ENCODE data around the gene MAGI3. TPM values are rescaled to one million over a fixed set of nuclear protein-coding genes. Genes with fewer than 3 reads are reported as not detected.

The MAGI3 gene
- total and polyA plus RNA-seq, 2 of the 13 experiments (the other 11 are each of a cell fraction or from before 2014, with no cell fraction given) = 4.0 to 11.8 TPM

DNA sequence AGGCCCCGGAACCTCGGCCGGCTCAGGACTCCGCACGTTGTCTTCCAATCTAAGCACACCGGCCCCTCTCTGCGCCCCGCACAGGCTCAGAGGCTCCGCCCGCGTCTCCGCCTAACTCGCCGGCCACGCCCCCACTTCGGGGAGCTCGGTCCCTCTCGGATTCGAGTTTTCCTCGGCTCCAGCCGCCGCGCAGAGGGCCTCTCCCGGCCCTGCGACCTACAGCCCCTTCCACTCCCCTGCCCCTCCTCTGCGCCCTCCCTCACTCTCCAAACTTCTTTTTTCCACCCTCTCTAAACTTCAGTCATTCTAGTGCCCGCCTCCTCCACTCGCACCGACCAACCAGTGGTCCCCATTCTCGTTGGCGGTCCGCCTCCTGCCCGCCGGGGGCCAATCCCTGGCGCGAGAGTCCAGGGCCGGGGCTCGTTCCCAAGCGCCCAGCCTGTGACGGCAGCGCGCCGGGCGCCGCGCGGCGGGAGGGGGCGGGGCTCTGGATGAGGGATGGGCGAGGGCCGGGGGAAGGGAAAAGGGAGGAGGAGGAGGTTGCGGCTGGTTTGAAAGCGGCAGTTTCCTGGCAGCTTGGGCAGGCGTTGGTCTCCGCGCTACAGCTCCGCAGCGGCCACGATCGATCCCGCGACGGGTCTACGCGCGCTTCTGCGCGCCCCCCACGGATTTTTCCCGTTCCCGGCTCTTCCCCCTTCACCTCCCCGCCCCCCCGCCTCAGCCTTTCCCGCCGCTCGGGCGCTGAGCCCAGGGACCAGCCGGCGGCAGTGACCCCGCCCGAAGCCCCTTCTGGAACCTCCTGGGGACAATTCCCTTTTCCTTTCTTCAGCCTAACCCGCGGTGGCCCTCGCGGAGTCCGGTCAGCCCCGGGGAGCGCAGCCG is at the start of gene MAGI3 (continued):
- TF ChIP-seq, protein P1, sequence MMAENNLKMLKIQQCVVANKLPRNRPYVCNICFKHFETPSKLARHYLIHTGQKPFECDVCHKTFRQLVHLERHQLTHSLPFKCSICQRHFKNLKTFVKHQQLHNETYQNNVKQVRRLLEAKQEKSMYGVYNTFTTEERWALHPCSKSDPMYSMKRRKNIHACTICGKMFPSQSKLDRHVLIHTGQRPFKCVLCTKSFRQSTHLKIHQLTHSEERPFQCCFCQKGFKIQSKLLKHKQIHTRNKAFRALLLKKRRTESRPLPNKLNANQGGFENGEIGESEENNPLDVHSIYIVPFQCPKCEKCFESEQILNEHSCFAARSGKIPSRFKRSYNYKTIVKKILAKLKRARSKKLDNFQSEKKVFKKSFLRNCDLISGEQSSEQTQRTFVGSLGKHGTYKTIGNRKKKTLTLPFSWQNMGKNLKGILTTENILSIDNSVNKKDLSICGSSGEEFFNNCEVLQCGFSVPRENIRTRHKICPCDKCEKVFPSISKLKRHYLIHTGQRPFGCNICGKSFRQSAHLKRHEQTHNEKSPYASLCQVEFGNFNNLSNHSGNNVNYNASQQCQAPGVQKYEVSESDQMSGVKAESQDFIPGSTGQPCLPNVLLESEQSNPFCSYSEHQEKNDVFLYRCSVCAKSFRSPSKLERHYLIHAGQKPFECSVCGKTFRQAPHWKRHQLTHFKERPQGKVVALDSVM (CRISPR knock-in tag; IDR thresholded peaks at IDR 0.05) = no peak
- TF ChIP-seq ZNF660 (CRISPR knock-in tag; IDR thresholded peaks at IDR 0.05; ENCODE audit: borderline replicate concordance, low read depth) (no peak), GLI4 (CRISPR knock-in tag; IDR thresholded peaks at IDR 0.05; ENCODE audit: borderline replicate concordance) (no peak), TCF7L2 (IDR thresholded peaks at IDR 0.05; ENCODE audit: low read depth, low read length) (no peak), KLF12 (CRISPR knock-in tag; IDR thresholded peaks at IDR 0.05; ENCODE audit: borderline replicate concordance) (no peak; the same call in 1 of the 2 replicates), NFIB (CRISPR knock-in tag; IDR thresholded peaks at IDR 0.05; ENCODE audit: borderline replicate concordance) (no peak), ZMAT3 (CRISPR knock-in tag; conservative IDR thresholded peaks at IDR 0.05) (no peak), DNMT3B (CRISPR knock-in tag; conservative IDR thresholded peaks at IDR 0.05) (0 out of 2 replicates have a peak, but pooled peaks have one; percentile 39), CENPBD1 (CRISPR knock-in tag; IDR thresholded peaks at IDR 0.05; ENCODE audit: borderline replicate concordance, low read depth) (no peak), POGZ (CRISPR knock-in tag; IDR thresholded peaks at IDR 0.05) (peak; percentile 66; the same call in 1 of the 2 replicates), CERS6 (CRISPR knock-in tag; IDR thresholded peaks at IDR 0.05) (no peak), ZNF253 (CRISPR knock-in tag; IDR thresholded peaks at IDR 0.05; ENCODE audit: borderline replicate concordance) (no peak), ZNF574 (CRISPR knock-in tag; IDR thresholded peaks at IDR 0.05) (peak; percentile 48; the same call in 1 of the 2 replicates), ZNF788 (CRISPR knock-in tag; IDR thresholded peaks at IDR 0.05; ENCODE audit: borderline replicate concordance) (no peak), SATB2 (CRISPR knock-in tag; IDR thresholded peaks at IDR 0.05) (0 out of 2 replicates have a peak, but pooled peaks have one; percentile 42)
- TF ChIP-seq, protein P2, sequence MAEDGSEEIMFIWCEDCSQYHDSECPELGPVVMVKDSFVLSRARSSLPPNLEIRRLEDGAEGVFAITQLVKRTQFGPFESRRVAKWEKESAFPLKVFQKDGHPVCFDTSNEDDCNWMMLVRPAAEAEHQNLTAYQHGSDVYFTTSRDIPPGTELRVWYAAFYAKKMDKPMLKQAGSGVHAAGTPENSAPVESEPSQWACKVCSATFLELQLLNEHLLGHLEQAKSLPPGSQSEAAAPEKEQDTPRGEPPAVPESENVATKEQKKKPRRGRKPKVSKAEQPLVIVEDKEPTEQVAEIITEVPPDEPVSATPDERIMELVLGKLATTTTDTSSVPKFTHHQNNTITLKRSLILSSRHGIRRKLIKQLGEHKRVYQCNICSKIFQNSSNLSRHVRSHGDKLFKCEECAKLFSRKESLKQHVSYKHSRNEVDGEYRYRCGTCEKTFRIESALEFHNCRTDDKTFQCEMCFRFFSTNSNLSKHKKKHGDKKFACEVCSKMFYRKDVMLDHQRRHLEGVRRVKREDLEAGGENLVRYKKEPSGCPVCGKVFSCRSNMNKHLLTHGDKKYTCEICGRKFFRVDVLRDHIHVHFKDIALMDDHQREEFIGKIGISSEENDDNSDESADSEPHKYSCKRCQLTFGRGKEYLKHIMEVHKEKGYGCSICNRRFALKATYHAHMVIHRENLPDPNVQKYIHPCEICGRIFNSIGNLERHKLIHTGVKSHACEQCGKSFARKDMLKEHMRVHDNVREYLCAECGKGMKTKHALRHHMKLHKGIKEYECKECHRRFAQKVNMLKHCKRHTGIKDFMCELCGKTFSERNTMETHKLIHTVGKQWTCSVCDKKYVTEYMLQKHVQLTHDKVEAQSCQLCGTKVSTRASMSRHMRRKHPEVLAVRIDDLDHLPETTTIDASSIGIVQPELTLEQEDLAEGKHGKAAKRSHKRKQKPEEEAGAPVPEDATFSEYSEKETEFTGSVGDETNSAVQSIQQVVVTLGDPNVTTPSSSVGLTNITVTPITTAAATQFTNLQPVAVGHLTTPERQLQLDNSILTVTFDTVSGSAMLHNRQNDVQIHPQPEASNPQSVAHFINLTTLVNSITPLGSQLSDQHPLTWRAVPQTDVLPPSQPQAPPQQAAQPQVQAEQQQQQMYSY (CRISPR knock-in tag; IDR thresholded peaks at IDR 0.05) = no peak
- TF ChIP-seq, protein P3, sequence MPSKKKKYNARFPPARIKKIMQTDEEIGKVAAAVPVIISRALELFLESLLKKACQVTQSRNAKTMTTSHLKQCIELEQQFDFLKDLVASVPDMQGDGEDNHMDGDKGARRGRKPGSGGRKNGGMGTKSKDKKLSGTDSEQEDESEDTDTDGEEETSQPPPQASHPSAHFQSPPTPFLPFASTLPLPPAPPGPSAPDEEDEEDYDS (CRISPR knock-in tag; IDR thresholded peaks at IDR 0.05) = peak; percentile 61; the same call in 1 of the 2 replicates
